Activated CD4-positive, alpha-beta T cell treated with anti-CD3 and anti-CD28 coated beads, Interleukin-2, amount 50 U/mL, for 16 hours (primary cell): ENCODE results near the gene CYP17A1.
"Not testable (repeated sequence)": the region's sequence is repeated elsewhere in the genome, so short reads cannot be mapped to it uniquely, and the experiment has no call there.

ENCODE experiments used
- DNase-seq: peaks from one replicate; pipeline ENCODE4 v3.0.0-alpha.2; 2020

CYP17A1 gene

GRCh38 chr10:102837230-102837721 lies at the start of gene CYP17A1:
Gene CYP17A1, minus strand, starts transcription at chr10:102837413. Its CDS starts 52 bp downstream, at chr10:102837361.
- no peak for DNase-seq

- DNase-seq = no peak
These were observed 43.0 kb upstream of the CYP17A1 start for GRCh38 chr10:102880256-102880655.

GRCh38 chr10:102878629-102879028 lies 41.4 kb upstream of the CYP17A1 start:
- DNase-seq = no peak

- DNase-seq = no peak
These were observed 39.5 kb upstream of the CYP17A1 start for GRCh38 chr10:102876747-102877153.

GRCh38 chr10:102872163-102872562 lies 35.0 kb upstream of the CYP17A1 start:
- DNase-seq = no peak

GRCh38 chr10:102870221-102870620 lies 33.0 kb upstream of the CYP17A1 start:
- DNase-seq = no peak

GRCh38 chr10:102869258-102870198 lies 32.3 kb upstream of the CYP17A1 start, which contains the start of gene AS3MT:
Gene AS3MT, plus strand, starts transcription at chr10:102869470. Its CDS starts 123 bp downstream, at chr10:102869593.
- DNase-seq = peak; percentile 20

GRCh38 chr10:102868911-102869257 lies 31.7 kb upstream of the CYP17A1 start:
- DNase-seq = no peak

- DNase-seq = no peak
These were observed 28.4 kb upstream of the CYP17A1 start for GRCh38 chr10:102865620-102866019.

GRCh38 chr10:102863660-102864059 lies 26.4 kb upstream of the CYP17A1 start:
- DNase-seq = no peak

- DNase-seq = no peak
These were observed 22.7 kb upstream of the CYP17A1 start for GRCh38 chr10:102859911-102860310.

GRCh38 chr10:102856758-102857424 lies 19.7 kb upstream of the CYP17A1 start:
- no peak for DNase-seq

- peak; percentile 8 for DNase-seq
These were observed 18.7 kb upstream of the CYP17A1 start for GRCh38 chr10:102855731-102856436.

GRCh38 chr10:102853237-102853636 lies 16.0 kb upstream of the CYP17A1 start:
- DNase-seq = not testable (repeated sequence)

GRCh38 chr10:102850025-102850518 lies 12.9 kb upstream of the CYP17A1 start:
- no peak for DNase-seq

- DNase-seq = no peak
These were observed 8.2 kb upstream of the CYP17A1 start for GRCh38 chr10:102845352-102845902.

GRCh38 chr10:102844190-102844776 lies 7.1 kb upstream of the CYP17A1 start:
- not testable (repeated sequence) for DNase-seq

GRCh38 chr10:102843139-102843538 lies 5.9 kb upstream of the CYP17A1 start:
- not testable (repeated sequence) for DNase-seq

GRCh38 chr10:102841827-102842345 lies 4.7 kb upstream of the CYP17A1 start:
- DNase-seq = no peak

GRCh38 chr10:102838276-102838927 lies 1.2 kb upstream of the CYP17A1 start:
- DNase-seq = not testable (repeated sequence)

GRCh38 chr10:102835007-102835482 lies 2.2 kb downstream of the CYP17A1 start:
- peak; percentile 80 for DNase-seq
